A549 (cell line): ENCODE measurements around the gene ATRN.

ENCODE experiments used
- HMGXB4 ChIP-seq: fragments of 250-450 bp; sonication (Bioruptor Pico); IDR thresholded peaks from 2 replicates; pipeline ENCODE4 v1.5.0; 2021; ENCODE audit warnings: mild to moderate bottlenecking, moderate library complexity, borderline replicate concordance
- MAZ ChIP-seq: fragments of 150-350 bp; IDR thresholded peaks from 2 replicates; pipeline ENCODE4 v1.6.1; 2014; ENCODE audit warnings: antibody characterized with exemption, low read depth, low read length, borderline replicate concordance
- SMC3 ChIP-seq: fragments of >200 bp; sonication (Bioruptor Twin); formaldehyde crosslinking; IDR thresholded peaks from 3 replicates; pipeline ENCODE4 v1.6.1; 2018; ENCODE audit warnings: inconsistent platforms
- TF ChIP-seq, protein P1 (sequence below): fragments of >200 bp; sonication (Bioruptor Twin); formaldehyde crosslinking; IDR thresholded peaks from 3 replicates; pipeline ENCODE4 v1.5.1; 2016

DNA sequence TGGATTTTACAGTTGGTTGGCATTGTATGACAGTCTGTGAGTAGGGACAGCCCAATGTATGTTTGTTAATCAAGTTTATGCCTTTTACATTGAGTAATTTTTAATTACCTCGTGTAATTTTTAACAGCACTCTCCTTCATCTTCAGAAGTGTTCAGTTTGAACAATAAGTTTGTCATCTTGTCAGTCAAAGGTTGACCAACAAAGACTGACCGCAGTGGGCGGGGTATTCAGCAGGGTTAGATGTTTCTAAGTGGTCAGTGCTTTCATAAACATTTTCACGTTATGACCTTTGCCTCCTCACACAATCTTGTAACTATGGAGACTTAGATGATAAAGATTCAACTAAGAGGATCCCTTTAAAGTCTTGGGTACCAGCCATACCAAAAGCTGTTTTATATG is 151.6 kb downstream of the ATRN start:
- TF ChIP-seq, protein P1, sequence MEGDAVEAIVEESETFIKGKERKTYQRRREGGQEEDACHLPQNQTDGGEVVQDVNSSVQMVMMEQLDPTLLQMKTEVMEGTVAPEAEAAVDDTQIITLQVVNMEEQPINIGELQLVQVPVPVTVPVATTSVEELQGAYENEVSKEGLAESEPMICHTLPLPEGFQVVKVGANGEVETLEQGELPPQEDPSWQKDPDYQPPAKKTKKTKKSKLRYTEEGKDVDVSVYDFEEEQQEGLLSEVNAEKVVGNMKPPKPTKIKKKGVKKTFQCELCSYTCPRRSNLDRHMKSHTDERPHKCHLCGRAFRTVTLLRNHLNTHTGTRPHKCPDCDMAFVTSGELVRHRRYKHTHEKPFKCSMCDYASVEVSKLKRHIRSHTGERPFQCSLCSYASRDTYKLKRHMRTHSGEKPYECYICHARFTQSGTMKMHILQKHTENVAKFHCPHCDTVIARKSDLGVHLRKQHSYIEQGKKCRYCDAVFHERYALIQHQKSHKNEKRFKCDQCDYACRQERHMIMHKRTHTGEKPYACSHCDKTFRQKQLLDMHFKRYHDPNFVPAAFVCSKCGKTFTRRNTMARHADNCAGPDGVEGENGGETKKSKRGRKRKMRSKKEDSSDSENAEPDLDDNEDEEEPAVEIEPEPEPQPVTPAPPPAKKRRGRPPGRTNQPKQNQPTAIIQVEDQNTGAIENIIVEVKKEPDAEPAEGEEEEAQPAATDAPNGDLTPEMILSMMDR = no peak
- TF ChIP-seq SMC3 (no peak), HMGXB4 (CRISPR knock-in tag) (no peak), MAZ (no peak)
